Measurements from ENCODE around the gene FBXO3. TPM values are rescaled to one million over a fixed set of nuclear protein-coding genes. Genes with fewer than 3 reads are reported as not detected.

FBXO3 gene
- total RNA-seq, 1 donor from 2014 or later = 29.0 TPM

DNA sequence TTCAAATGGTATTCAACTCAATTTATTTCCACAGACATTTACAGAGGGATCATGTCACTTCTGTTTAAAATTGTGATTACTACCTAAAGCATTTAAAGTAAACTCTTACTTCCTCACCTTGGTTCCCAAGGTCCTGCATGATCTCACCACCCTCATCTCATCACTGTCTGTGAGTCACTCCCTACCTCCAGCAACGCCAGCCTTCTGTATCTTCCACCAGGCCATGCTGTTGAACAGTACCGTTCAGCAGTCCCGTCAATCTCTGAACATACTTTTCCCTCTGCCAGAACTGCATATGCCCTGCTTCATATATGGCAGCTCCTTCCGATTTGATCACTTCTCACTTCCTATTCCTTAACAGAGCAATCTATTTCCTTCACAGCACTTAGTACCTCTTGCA, 2.0 kb downstream of the FBXO3 start:
- DNase-seq (ENCODE audit: low read depth in 2 of 2) = no peak

DNA sequence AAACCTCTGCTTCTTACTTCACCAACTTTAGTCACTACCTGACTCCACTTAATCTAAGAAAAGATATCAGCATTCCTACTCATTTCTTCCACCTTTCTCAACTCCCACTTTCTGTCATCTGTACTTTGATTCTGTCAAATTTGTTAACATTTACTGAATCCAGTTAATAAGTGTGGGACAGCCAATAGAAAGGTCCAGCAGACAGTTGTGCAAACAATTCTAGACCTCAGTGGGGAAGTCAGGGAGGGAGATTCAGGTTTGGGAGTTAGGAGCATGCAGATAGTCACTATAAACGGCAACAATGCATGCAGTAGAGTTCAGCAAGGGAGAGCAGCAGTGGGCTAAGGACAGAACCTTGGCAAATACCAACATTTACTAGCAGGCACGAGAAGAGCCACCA, 4.1 kb downstream of the FBXO3 start:
- DNase-seq (ENCODE audit: low read depth in 2 of 2) = no peak

DNA sequence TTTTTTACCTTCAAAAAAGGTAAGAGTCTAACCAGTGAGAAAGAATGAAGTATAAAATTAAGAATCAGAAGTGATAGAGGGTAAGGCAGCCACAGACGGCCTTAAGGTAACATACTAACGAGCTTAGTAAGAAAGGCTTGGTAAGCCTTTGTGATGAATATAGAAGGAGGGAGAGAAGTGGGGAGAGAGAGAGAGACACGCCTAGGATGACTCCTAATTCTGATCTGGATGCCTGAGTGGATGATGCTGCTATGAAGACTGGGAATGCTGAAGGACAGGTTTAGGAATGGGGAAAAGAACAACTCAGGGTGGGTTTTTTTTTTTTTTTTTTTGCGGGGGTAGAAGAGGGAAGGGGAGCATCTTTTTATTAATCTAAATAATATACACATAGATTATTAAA, 4.8 kb downstream of the FBXO3 start:
- no peak for DNase-seq (ENCODE audit: low read depth in 2 of 2)

DNA sequence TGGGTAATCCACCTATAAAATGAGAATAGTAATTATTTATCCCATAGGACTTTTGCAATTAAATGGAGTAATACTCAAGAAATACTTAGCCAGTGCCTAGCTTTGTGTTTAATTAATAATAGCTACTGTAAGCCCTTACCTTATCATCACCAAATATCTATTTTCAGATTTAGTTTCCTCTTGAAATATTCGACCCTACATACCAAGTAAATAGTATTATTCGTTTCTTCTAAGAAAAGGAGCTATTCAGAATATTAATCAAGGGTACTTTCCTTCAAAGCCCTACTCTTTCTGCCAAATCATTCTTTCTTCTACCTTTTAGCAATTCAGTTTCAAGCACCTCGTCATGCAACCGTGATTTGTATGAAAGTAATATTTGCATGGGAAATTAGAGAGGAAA, 6.7 kb downstream of the FBXO3 start:
- DNase-seq (ENCODE audit: low read depth in 2 of 2) = no peak

DNA sequence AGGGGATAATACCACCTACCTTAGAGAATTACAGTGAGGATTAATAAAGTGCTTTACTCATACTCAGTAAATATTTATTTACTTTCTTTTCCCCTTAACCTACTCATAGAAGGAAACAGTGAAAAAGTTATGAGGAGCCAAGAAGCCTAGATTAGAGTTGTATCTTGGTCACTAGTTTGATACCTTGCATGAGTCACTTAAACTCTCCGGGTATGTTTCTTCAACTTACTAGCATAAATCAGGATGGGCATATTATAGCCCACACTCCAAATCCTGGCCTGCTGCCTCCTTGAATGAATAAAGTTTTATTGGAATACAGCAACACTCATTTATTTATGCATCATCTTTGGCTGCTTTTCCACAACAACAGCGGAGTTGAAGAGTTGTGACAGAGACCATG, 8.2 kb downstream of the FBXO3 start:
- DNase-seq (ENCODE audit: low read depth in 2 of 2) = no peak

DNA sequence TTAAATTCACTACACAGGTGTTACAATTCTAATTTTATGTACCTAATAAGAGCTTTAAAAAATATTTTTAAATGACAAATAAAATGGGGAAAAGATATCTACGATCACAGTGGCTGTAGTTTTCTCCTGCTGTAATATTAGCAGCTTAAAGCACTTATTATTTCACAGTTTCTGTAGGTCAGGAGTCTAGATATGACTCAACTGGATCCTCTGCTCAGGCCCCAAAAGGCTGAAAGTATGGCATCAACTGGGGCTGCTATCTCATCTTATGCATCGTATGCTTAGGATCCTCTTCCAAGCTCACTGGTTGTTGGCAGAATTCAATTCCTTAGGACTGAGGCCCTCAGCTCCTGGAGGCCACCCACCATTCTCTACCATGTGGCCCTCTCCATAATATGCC, 12.8 kb downstream of the FBXO3 start:
- DNase-seq (ENCODE audit: low read depth in 2 of 2) = no peak

DNA sequence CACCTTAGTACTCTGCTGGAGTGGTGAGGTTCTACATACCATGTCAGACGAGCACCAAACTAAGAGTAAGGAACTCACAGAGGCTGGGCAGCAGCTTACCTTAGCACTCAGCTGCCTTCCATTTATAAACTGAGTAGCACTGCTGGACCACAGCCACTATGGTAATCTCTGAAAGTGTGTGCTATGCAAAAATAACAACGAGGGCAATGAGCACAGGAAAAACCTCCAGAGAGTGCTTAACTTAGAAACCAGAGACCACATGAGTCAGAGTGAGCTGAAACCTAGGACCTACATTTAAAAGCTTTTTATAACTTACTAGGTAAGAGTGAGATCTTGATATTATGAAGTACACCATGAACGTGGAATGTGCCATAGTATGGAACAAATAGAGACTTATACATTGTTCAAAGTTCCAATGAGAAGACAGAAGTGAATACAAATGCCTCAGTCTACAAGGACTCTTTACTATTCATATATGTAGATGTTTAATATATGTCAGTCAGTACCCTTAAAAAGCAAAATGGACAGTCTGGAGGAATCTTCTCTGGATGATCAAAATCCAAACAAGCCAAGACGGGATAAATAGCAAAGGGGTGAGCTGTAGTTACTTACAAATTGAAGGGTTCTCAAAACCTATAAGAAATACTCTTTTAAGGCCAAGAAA, 20.9 kb downstream of the FBXO3 start:
- peak; percentile 40 to 59 for DNase-seq (ENCODE audit: low read depth in 2 of 2)

- DNase-seq (ENCODE audit: low read depth in 2 of 2) = no peak
Observed at GRCh38 chr11:33751878-33752277, 22.4 kb downstream of the FBXO3 start.

DNA sequence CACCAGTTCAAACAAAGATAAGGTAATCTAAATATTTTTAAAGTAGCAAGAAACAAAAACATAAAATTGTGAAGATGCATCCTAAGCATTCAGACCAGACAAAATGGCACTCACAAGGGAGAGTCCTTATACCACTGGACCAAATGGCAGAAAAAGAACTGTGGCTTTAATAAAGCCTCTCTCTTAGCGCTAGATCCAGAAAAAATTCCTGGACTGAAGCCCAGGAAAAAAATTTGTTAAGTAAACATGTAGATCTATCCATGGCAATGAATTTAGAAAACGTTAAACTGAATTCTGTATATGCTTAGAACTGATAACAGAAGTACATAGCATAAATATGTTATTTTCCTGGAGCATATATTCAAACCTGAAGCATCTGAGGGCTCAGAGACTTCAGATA, 26.3 kb downstream of the FBXO3 start:
- DNase-seq (ENCODE audit: low read depth in 2 of 2) = peak; percentile 37 to 78

DNA sequence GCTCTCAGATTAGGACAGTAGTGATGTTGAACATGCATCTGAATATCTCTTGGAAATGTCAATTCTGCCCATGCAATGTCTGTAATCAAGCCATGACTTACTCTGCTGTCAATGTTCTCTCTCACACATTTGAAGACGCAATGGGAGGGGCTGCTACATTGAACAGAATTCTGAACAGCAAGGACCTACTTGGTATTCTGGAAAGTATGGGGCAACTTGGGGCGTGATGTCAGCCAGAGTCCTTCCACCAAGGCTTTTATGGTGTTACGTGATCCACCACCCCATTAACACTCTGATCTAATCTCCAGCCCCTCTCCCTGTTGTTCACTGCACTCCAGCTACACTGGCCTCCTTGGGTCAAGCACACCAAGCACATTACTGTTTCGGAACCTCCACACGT, 31.0 kb downstream of the FBXO3 start:
- no peak for DNase-seq (ENCODE audit: low read depth in 2 of 2)

DNA sequence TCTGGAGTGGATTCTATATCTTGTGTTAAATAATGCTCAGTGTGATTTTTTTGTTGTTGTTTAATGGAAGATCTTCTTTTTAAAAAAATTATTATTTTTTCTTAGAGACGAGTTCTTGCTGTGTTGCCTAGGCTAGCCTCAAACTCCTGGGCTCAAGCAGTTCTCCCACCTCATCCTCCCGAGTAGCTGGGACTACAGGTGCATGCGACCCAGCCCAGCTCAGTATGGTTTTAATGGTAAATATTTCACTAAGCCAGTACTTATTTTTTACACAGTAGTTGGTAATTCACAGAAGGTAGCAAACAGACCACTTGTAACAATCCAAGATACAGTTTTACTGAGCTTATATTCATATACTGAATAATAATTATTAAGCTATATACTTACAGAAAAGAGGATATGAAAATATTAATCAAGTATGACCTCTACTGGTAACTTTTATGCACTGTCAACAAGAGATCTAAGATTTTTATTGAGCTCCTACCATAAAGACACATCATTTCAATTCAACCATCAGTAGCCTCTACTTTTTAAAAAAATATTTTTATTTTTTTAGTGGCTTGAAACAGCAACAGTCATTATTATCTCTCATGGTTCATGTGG, 32.0 kb downstream of the FBXO3 start:
- DNase-seq (ENCODE audit: low read depth in 2 of 2) = peak; percentile 51 to 63

DNA sequence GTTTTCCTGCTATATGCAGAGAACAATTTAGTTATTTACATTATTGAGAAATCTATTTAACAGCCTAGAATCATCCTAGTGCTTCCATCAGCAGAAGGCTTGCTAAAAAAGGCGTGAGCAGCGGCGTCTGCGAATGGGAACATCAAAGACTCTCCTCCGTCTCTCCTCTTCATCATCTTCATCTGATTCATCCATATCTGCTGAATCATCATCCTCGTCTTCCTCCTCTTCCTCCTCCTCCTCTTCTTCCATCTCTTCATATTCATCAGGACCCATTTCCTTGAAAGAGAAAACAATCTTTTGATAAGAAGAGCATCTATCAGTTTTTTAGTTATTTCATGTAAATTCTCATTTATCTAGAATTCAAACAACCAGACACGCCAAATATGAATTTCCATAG, 32.5 kb downstream of the FBXO3 start:
- no peak for DNase-seq (ENCODE audit: low read depth in 2 of 2)

GRCh38 chr11:33737362-33737821, 36.9 kb downstream of the FBXO3 start:
- DNase-seq (ENCODE audit: low read depth in 2 of 2) = peak in 1 of 2 donors; percentile 49

DNA sequence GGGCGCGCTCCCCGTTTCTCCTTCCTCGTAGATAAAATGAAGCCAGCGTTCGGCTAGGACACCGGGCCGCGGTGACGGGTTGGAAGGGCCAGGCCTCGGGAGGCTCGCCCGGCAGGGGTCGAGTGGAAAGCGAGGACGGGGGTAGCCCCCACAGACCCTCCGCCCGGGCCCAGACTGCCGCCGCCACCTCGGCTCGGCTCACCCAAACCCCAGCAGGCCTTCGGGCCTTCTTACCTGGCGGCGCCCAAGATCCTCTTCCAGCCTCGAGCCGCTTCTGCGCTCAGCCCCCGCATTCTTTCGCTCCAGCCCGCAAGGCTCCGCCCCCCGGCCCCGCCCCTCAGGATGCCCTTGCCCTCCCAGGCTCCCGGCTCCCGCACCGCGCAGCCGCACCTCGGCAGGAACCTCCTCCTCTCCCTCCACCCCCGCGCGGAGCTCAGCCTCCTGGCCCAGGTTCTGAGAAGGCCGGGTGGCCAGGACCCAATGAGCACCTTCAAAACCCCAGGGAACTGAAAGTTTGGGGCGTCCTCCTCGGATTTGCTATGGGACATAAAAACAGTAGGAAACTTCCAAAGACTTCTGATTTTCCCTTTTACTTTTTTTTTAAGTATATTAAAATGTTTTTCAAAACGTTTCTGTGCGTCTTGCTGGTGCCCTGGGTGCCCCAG, 38.0 kb downstream of the FBXO3 start, which contains the start of gene CD59:
CD59 (minus strand) TSS at position 276 of the 665 bp plus-strand sequence. CDS start 13,978 bp downstream, outside the sequence.
- peak; percentile 96 for DNase-seq (ENCODE audit: low read depth in 2 of 2)

GRCh38 chr11:33735271-33736147, 38.8 kb downstream of the FBXO3 start:
- peak; percentile 44 to 47 for DNase-seq (ENCODE audit: low read depth in 2 of 2)

DNA sequence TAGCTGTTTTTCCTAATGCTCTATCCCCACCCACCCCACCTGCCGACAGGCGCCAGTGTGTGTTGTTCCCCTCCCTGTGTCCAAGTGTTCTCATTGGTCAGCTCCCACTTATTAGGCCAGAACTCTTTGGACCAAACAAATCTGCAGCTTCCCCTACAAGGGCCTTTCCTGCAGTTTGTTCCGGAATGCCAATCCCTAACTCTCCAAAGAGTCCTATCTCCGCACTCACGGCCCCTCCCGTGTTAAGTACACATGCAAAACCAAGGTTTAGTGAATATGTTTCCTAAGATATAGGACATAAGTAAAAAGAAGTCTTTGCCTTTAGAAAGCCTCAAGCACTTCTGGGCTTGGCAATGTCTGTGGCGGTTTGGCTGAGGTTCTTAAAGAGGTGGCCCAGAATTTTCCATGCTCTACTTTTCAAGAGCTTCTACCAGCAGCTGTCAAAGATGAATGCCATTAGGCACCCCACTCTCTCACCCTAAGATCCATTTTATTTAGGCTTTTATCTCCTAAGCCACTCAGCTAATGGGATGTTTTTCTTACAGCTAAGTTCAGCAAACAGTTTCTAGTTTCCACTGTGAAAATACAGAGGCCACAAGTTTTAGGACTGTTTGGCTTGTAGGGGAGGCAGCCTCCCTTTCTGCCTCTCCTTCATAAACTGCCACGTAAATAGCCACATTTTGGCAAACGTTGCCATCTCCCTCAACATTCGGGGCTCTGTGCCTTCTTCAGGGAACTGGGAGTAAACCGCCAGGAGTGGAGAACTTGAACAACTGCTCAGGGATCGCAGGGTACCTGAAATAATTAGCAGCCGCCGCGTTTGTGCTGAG, 39.7 kb downstream of the FBXO3 start:
- DNase-seq (ENCODE audit: low read depth in 2 of 2) = peak; percentile 74 to 91

DNA sequence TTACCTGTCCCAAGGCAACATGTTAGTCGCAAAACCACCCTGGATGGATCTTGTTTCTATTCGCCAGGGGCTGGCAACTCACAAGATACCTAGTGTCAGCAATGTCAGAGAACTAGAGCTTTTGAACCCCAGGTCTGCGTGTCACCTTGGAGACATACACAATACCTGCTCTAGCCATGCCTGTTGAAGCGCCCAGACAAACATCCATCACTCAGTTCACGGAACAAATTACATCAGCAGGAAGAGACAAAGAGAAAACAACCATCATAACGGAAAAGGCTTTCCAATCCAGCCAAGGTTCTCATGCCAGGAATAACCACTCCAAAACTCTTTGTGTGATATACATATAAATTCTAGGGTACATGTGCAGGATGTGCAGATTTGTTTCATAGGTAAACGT, 40.3 kb downstream of the FBXO3 start:
- DNase-seq (ENCODE audit: low read depth in 2 of 2) = peak; percentile 77 to 97

- DNase-seq (ENCODE audit: low read depth in 2 of 2) = peak in 1 of 2 donors; percentile 66
Observed at GRCh38 chr11:33731723-33732531, 42.4 kb downstream of the FBXO3 start.

DNA sequence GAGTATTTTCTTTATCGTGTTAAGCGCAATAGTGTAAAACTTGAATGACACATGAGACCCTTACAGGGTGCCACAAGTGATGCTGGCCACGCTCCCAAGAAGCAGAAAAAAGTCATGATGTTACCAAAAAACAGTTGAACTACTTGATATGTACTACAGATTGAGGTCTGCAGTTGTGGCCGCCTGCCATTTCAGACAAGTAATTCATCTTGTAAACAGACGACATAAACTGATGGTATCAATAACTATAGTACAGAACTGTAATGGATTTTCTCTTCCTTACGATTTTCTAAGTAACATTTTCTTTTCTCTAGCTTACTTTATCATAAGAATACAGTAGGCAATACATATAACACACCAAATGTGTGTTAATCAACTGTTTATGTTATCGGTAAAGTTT, 43.6 kb downstream of the FBXO3 start:
- DNase-seq (ENCODE audit: low read depth in 2 of 2) = no peak
